ENCODE data around the gene SMYD3. TPM values are rescaled to one million over a fixed set of nuclear protein-coding genes. Genes with fewer than 3 reads are reported as not detected.
"Not testable (repeated sequence)": the region's sequence is repeated elsewhere in the genome, so short reads cannot be mapped to it uniquely, and the experiment has no call there.

SMYD3 gene
- total RNA-seq, 4 donors from 2014 or later, result 33.7 to 105 (median 51.4) TPM

- intact Hi-C loops (cut with DNase I), result no loop called here
These were observed 472.4 kb downstream of the SMYD3 start for GRCh38 chr1:246034630-246035029.

GRCh38 chr1:246032984-246033383 is 474.1 kb downstream of the SMYD3 start:
- Histone ChIP-seq H3K27me3 (no peaks in the 10 kb centered on the region), H3K9me3 (no peaks in the 10 kb centered on the region), H3K4me1 (no peaks in the 10 kb centered on the region), H3K4me3 (replicated peaks in 1 of 3) (no peak overlapping the region), H3K36me3 (no peaks in the 10 kb centered on the region), H3K27ac (no peak overlapping the region)
- no peak for TF ChIP-seq POLR2A (IDR thresholded peaks at IDR 0.05)
- no peak for TF ChIP-seq CTCF (IDR thresholded peaks at IDR 0.05)
- 85 to 93% methylated on average over 1 of the region's 1 CpG for WGBS, 2 donors
- DNase-seq, result no peak
- intact Hi-C loops (cut with DNase I), result no loop called here

More at GRCh38 chr1:246034630-246035029, 472.4 kb downstream of the SMYD3 start:
- Histone ChIP-seq H3K27ac (no peak overlapping the region), H3K9me3 (no peaks in the 10 kb centered on the region), H3K27me3 (no peaks in the 10 kb centered on the region), H3K4me3 (replicated peaks in 1 of 3) (no peak overlapping the region), H3K36me3 (no peaks in the 10 kb centered on the region), H3K4me1 (no peaks in the 10 kb centered on the region)
- DNase-seq, result no peak
- TF ChIP-seq CTCF (IDR thresholded peaks at IDR 0.05), result no peak
- no peak for TF ChIP-seq POLR2A (IDR thresholded peaks at IDR 0.05)
- 89 to 95% methylated on average over 12 of the region's 12 CpGs for WGBS, 2 donors

GRCh38 chr1:246032031-246032551 is 475.0 kb downstream of the SMYD3 start:
- no peak for DNase-seq
- Histone ChIP-seq H3K36me3 (no peaks in the 10 kb centered on the region), H3K4me1 (no peaks in the 10 kb centered on the region), H3K4me3 (replicated peaks in 1 of 3) (no peak overlapping the region), H3K27me3 (no peaks in the 10 kb centered on the region), H3K9me3 (no peaks in the 10 kb centered on the region), H3K27ac (no peak overlapping the region)
- intact Hi-C loops (cut with DNase I), result no loop called here
- TF ChIP-seq POLR2A (IDR thresholded peaks at IDR 0.05) (no peak), CTCF (IDR thresholded peaks at IDR 0.05) (no peak)
- WGBS, 2 donors, result 77 to 81% methylated on average over 3 of the region's 3 CpGs

GRCh38 chr1:246029616-246030015 is 477.5 kb downstream of the SMYD3 start:
- intact Hi-C loops (cut with DNase I), result no loop called here
- no peak for DNase-seq
- no peak for TF ChIP-seq POLR2A (IDR thresholded peaks at IDR 0.05)
- no peak for TF ChIP-seq CTCF (IDR thresholded peaks at IDR 0.05)
- Histone ChIP-seq H3K9me3 (no peaks in the 10 kb centered on the region), H3K27ac (no peak overlapping the region), H3K27me3 (no peaks in the 10 kb centered on the region), H3K36me3 (no peaks in the 10 kb centered on the region), H3K4me1 (no peaks in the 10 kb centered on the region), H3K4me3 (replicated peaks in 1 of 3) (no peak overlapping the region)
- WGBS, 2 donors, result 91 to 93% methylated on average over 1 of the region's 1 CpG

- H3K27me3 ChIP-seq; DNase-seq; H3K9me3 ChIP-seq; intact Hi-C loops (cut with DNase I); H3K4me1 ChIP-seq; H3K36me3 ChIP-seq; H3K27ac ChIP-seq; H3K4me3 ChIP-seq (replicated peaks in 1 of 3): not testable (repeated sequence)
- 96 to 98% methylated on average over 1 of the region's 1 CpG for WGBS, 2 donors
These were observed 483.0 kb downstream of the SMYD3 start for GRCh38 chr1:246024118-246024517.
